CD4-positive, CD25-positive, alpha-beta regulatory T cell (primary cell): ENCODE data around the gene PRSS1. TPM values are rescaled to one million over a fixed set of nuclear protein-coding genes. Genes with fewer than 3 reads are reported as not detected.
"Not testable (repeated sequence)": the region's sequence is repeated elsewhere in the genome, so short reads cannot be mapped to it uniquely, and the experiment has no call there.

ENCODE experiments used
- ATAC-seq, 2 donors: fragments of 150-1000 bp; cut with Tn5 transposase; one replicate each; pipeline ENCODE4 v1.10.0; 2021; ENCODE audit warnings: low read depth in 2 of 2, moderate number of reproducible peaks in 2 of 2, moderate library complexity in 1 of 2
- DNase-seq, 3 donors: peaks; one replicate each; pipeline versions ENCODE4 v3.0.0 to v3.0.0-alpha.2; 2012 to 2022; ENCODE audit warnings: mixed read lengths in 1 of 3
- H3K27ac ChIP-seq: one replicate; pipeline ENCODE4 v1.7.0; 2013; ENCODE audit warnings: mild to moderate bottlenecking, low read length; ENCODE audit not compliant: insufficient read depth, poor library complexity, severe bottlenecking
- H3K27me3 ChIP-seq: one replicate; pipeline ENCODE4 v1.7.0; 2013; ENCODE audit warnings: low read length; ENCODE audit not compliant: control insufficient read depth, insufficient read depth
- H3K36me3 ChIP-seq: one replicate; pipeline ENCODE4 v1.7.0; 2013; ENCODE audit warnings: mild to moderate bottlenecking, low read length, moderate library complexity; ENCODE audit not compliant: control insufficient read depth, insufficient read depth
- H3K4me1 ChIP-seq: 2 replicates; pipeline ENCODE4 v1.7.0; 2013; ENCODE audit warnings: mild to moderate bottlenecking, low read length; ENCODE audit not compliant: insufficient read depth, control insufficient read depth, poor library complexity, severe bottlenecking
- H3K4me3 ChIP-seq: one replicate; pipeline ENCODE4 v1.7.0; 2013; ENCODE audit warnings: low read depth, mild to moderate bottlenecking, low read length, moderate library complexity
- H3K9me3 ChIP-seq, 2 experiments: 1 replicate in 1 of 2; 2 replicates in 1 of 2; pipeline ENCODE4 v1.7.0; 2013; ENCODE audit warnings: low read length in 2 of 2, mild to moderate bottlenecking in 1 of 2, moderate library complexity in 1 of 2; ENCODE audit not compliant: control insufficient read depth in 2 of 2
- H3K27ac Mint-ChIP-seq, 3 donors: one replicate each; pipeline ENCODE4 v1.8.0; 2020 to 2022; ENCODE audit warnings: mild to moderate bottlenecking in 3 of 3, mixed read lengths in 3 of 3, moderate library complexity in 2 of 3
- H3K27me3 Mint-ChIP-seq: one replicate; pipeline ENCODE4 v1.8.0; 2022; ENCODE audit warnings: mild to moderate bottlenecking, mixed read lengths
- H3K36me3 Mint-ChIP-seq: one replicate; pipeline ENCODE4 v1.8.0; 2020; ENCODE audit warnings: mixed read lengths
- H3K4me1 Mint-ChIP-seq, 4 donors: one replicate each; pipeline ENCODE4 v1.8.0; 2020 to 2022; ENCODE audit warnings: mixed read lengths in 4 of 4, mild to moderate bottlenecking in 1 of 4
- H3K4me3 Mint-ChIP-seq, 4 donors: one replicate each; pipeline ENCODE4 v1.8.0; 2020 to 2022; ENCODE audit warnings: mild to moderate bottlenecking in 4 of 4, mixed read lengths in 4 of 4, moderate library complexity in 3 of 4
- H3K9me3 Mint-ChIP-seq, 7 donors: one replicate each; pipeline ENCODE4 v1.8.0; 2020 to 2022; ENCODE audit warnings: mixed read lengths in 7 of 7, mild to moderate bottlenecking in 3 of 7, moderate library complexity in 2 of 7
- polyA plus RNA-seq, 4 donors: library from polyadenylated mRNA; unstranded; fragments of 300-500 nt; fragmentation: Illumina TruSeq; gene quantifications; one replicate each; pipeline ENCODE4 v1.2.3, GENCODE V29; 2021
- total RNA-seq: library from RNA; stranded (reverse); gene quantifications from one replicate; pipeline ENCODE4 v1.2.3, GENCODE V29; 2022

Gene PRSS1
- total and polyA plus RNA-seq, 5 donors from 2014 or later, result 0.49 TPM; not detected in 4

GRCh38 chr7:142748410-142748809 is 862 bp upstream of the PRSS1 start:
- ATAC-seq, H3K27me3 ChIP-seq, H3K36me3 Mint-ChIP-seq, H3K4me3 ChIP-seq, H3K4me1 ChIP-seq, H3K27ac ChIP-seq, H3K27me3 Mint-ChIP-seq, H3K9me3 ChIP-seq, H3K9me3 Mint-ChIP-seq, H3K36me3 ChIP-seq, DNase-seq, H3K4me1 Mint-ChIP-seq, H3K4me3 Mint-ChIP-seq, H3K27ac Mint-ChIP-seq: not testable (repeated sequence)

- H3K36me3 ChIP-seq, result no peaks in the 10 kb centered on the region
- H3K27me3 Mint-ChIP-seq, result no peaks in the 10 kb centered on the region
- H3K27ac Mint-ChIP-seq, result no peak overlapping the region
- no peaks in the 10 kb centered on the region for H3K4me1 ChIP-seq
- no peaks in the 10 kb centered on the region for H3K9me3 Mint-ChIP-seq
- H3K9me3 ChIP-seq, result no peaks in the 10 kb centered on the region
- no peaks in the 10 kb centered on the region for H3K36me3 Mint-ChIP-seq
- H3K4me1 Mint-ChIP-seq, result no peaks in the 10 kb centered on the region
- no peaks in the 10 kb centered on the region for H3K27me3 ChIP-seq
- no peak overlapping the region for H3K27ac ChIP-seq
- no peak overlapping the region for H3K4me3 ChIP-seq
- no peak for DNase-seq
- ATAC-seq, result no peak
- H3K4me3 Mint-ChIP-seq, result no peak overlapping the region
These were observed 1.2 kb downstream of the PRSS1 start for GRCh38 chr7:142750321-142750938.

DNA sequence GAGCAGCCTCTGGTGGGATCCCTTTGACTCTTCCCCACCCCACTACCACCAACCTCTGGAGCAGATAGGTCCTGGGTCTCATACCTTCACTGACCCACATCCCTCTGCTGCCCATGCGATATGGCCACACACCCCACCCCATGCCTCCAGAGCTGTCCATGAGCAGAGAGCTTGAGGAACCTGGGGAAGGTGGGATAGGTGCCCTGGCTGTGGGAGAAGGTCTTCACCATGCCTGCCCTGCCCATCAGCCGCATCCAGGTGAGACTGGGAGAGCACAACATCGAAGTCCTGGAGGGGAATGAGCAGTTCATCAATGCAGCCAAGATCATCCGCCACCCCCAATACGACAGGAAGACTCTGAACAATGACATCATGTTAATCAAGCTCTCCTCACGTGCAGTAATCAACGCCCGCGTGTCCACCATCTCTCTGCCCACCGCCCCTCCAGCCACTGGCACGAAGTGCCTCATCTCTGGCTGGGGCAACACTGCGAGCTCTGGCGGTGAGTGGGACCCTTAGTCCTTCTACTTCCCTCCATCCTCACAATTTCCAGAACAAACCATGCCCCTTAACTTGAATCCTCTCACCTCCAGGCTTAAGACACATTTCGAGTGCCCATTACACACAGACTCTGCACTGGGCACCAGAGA is 2.4 kb downstream of the PRSS1 start:
- not testable (repeated sequence) for H3K4me1 ChIP-seq, DNase-seq, ATAC-seq, H3K27me3 Mint-ChIP-seq, H3K9me3 ChIP-seq, H3K4me3 ChIP-seq, H3K36me3 ChIP-seq, H3K27ac ChIP-seq, H3K4me3 Mint-ChIP-seq, H3K36me3 Mint-ChIP-seq, H3K9me3 Mint-ChIP-seq, H3K27ac Mint-ChIP-seq, H3K4me1 Mint-ChIP-seq, H3K27me3 ChIP-seq

- H3K4me3 ChIP-seq, result no peak overlapping the region
- no peaks in the 10 kb centered on the region for H3K36me3 Mint-ChIP-seq
- ATAC-seq (no peak), DNase-seq (no peak)
- H3K27ac Mint-ChIP-seq, result no peak overlapping the region
- H3K27ac ChIP-seq, result no peak overlapping the region
- H3K27me3 Mint-ChIP-seq, result no peaks in the 10 kb centered on the region
- H3K4me1 ChIP-seq, result no peaks in the 10 kb centered on the region
- H3K27me3 ChIP-seq, result no peaks in the 10 kb centered on the region
- H3K9me3 Mint-ChIP-seq, result no peaks in the 10 kb centered on the region
- H3K4me1 Mint-ChIP-seq, result no peaks in the 10 kb centered on the region
- no peaks in the 10 kb centered on the region for H3K36me3 ChIP-seq
- no peak overlapping the region for H3K4me3 Mint-ChIP-seq
- H3K9me3 ChIP-seq, result no peaks in the 10 kb centered on the region
These were observed 3.3 kb downstream of the PRSS1 start for GRCh38 chr7:142752376-142753225.

- H3K27me3 Mint-ChIP-seq, result no peaks in the 10 kb centered on the region
- Histone ChIP-seq H3K36me3 (no peaks in the 10 kb centered on the region), H3K27ac (no peak overlapping the region), H3K4me3 (no peak overlapping the region), H3K27me3 (no peaks in the 10 kb centered on the region), H3K9me3 (no peaks in the 10 kb centered on the region), H3K4me1 (no peaks in the 10 kb centered on the region)
- H3K4me3 Mint-ChIP-seq, result peak overlapping the region in 1 of 4 donors; percentile 73
- H3K4me1 Mint-ChIP-seq, result no peaks in the 10 kb centered on the region
- DNase-seq, result no peak
- H3K27ac Mint-ChIP-seq, result no peak overlapping the region
- ATAC-seq, result no peak
- no peaks in the 10 kb centered on the region for H3K36me3 Mint-ChIP-seq
- H3K9me3 Mint-ChIP-seq, result no peaks in the 10 kb centered on the region
These were observed 4.1 kb downstream of the PRSS1 start for GRCh38 chr7:142753366-142753765.

GRCh38 chr7:142753925-142754491 is 4.7 kb downstream of the PRSS1 start:
- not testable (repeated sequence) for H3K27me3 ChIP-seq, DNase-seq, H3K27ac Mint-ChIP-seq, H3K4me3 ChIP-seq, H3K4me1 ChIP-seq, H3K4me1 Mint-ChIP-seq, H3K9me3 ChIP-seq, H3K36me3 ChIP-seq, H3K36me3 Mint-ChIP-seq, H3K27ac ChIP-seq, H3K9me3 Mint-ChIP-seq, H3K27me3 Mint-ChIP-seq, ATAC-seq
- peak overlapping the region in 1 of 4 donors; percentile 73 for H3K4me3 Mint-ChIP-seq

- H3K9me3 Mint-ChIP-seq, result no peaks in the 10 kb centered on the region
- no peak overlapping the region for H3K27ac ChIP-seq
- no peaks in the 10 kb centered on the region for H3K27me3 ChIP-seq
- H3K9me3 ChIP-seq, result no peaks in the 10 kb centered on the region
- ATAC-seq (no peak), DNase-seq (no peak)
- no peaks in the 10 kb centered on the region for H3K4me1 ChIP-seq
- no peaks in the 10 kb centered on the region for H3K36me3 Mint-ChIP-seq
- no peak overlapping the region for H3K4me3 ChIP-seq
- H3K4me3 Mint-ChIP-seq, result no peak overlapping the region
- peaks cover 0 to 2% (median 0%) of the 10 kb centered on the region in 4 donors for H3K4me1 Mint-ChIP-seq
- H3K27ac Mint-ChIP-seq, result no peak overlapping the region
- no peaks in the 10 kb centered on the region for H3K27me3 Mint-ChIP-seq
- H3K36me3 ChIP-seq, result no peaks in the 10 kb centered on the region
These were observed 5.7 kb downstream of the PRSS1 start for GRCh38 chr7:142754681-142755575.
